ENCODE measurements around the gene KRTCAP3. TPM values are rescaled to one million over a fixed set of nuclear protein-coding genes. Genes with fewer than 3 reads are reported as not detected.

The KRTCAP3 gene
- polyA plus RNA-seq, 2 of the 4 experiments (the other 2 are of a cell fraction): 0.68 to 1.3 TPM

GRCh38 chr2:27492557-27492956 is 50.4 kb downstream of the KRTCAP3 start:
- Histone ChIP-seq H3K4me1 (peaks cover 22% of the 10 kb centered on the region; the same call in 2 of the 3 replicates), H3K4me2 (no peak overlapping the region), H3K27ac (no peak overlapping the region), H3K4me3 (no peak overlapping the region), H3K9me3 (no peaks in the 10 kb centered on the region)
- DNase-seq (ENCODE audit: low read depth in 1 of 2, low spot score in 1 of 2) (no peak), FAIRE-seq (no peak), ATAC-seq (no peak)
- POLR2A ChIA-PET: no interaction called here
- no peak for TF ChIP-seq SREBF2 (IDR thresholded peaks at IDR 0.05)
- CTCF ChIA-PET: interaction anchor here (1.2 kb wide), 2 partner anchors 10 to 13 kb away, joined by 3 read pairs; no protein-coding TSS in a partner anchor
- 82% methylated on average over 4 of the region's 4 CpGs for WGBS (ENCODE audit: missing lambda C conversion rate)

GRCh38 chr2:27493948-27494283 is 51.7 kb downstream of the KRTCAP3 start:
- H3K4me2 ChIP-seq: no peak overlapping the region
- no peak for DNase-seq (ENCODE audit: low read depth in 1 of 2, low spot score in 1 of 2)
- H3K4me1 ChIP-seq: peaks cover 19% of the 10 kb centered on the region; the same call in 2 of the 3 replicates
- ChIA-PET POLR2A (no interaction called here), CTCF (interaction anchor here (1.4 kb wide), 1 partner anchor 128 kb away, joined by 3 read pairs; no protein-coding TSS in a partner anchor)
- FAIRE-seq: no peak
- TF ChIP-seq FOSL2 (IDR thresholded peaks at IDR 0.05) (no peak), FOSL2 (CRISPR knock-in tag; IDR thresholded peaks at IDR 0.05) (no peak), HEYL (CRISPR knock-in tag; IDR thresholded peaks at IDR 0.05) (no peak), MAZ (IDR thresholded peaks at IDR 0.05; ENCODE audit: borderline replicate concordance, low read depth, low read length) (no peak), FOXS1 (CRISPR knock-in tag; IDR thresholded peaks at IDR 0.05) (no peak), ATOH8 (CRISPR knock-in tag; IDR thresholded peaks at IDR 0.05; ENCODE audit: low read depth) (no peak), HES2 (IDR thresholded peaks at IDR 0.05) (no peak), REST (IDR thresholded peaks at IDR 0.05) (no peak), EP300 (IDR thresholded peaks at IDR 0.05) (no peak), RNF2 (IDR thresholded peaks at IDR 0.05; ENCODE audit: borderline replicate concordance, low read depth) (no peak), SREBF2 (IDR thresholded peaks at IDR 0.05) (no peak), CHD4 (IDR thresholded peaks at IDR 0.05; ENCODE audit: borderline replicate concordance) (no peak), RCOR1 (IDR thresholded peaks at IDR 0.05; ENCODE audit: low read depth, low read length) (no peak), HOXB13 (CRISPR knock-in tag; IDR thresholded peaks at IDR 0.05; ENCODE audit: low read depth) (no peak), NFE2L2 (conservative IDR thresholded peaks at IDR 0.05; ENCODE audit: low read length) (no peak), HOXB5 (CRISPR knock-in tag; IDR thresholded peaks at IDR 0.05) (no peak), CBX2 (IDR thresholded peaks at IDR 0.05; ENCODE audit: borderline replicate concordance, low read depth) (no peak), E2F6 (IDR thresholded peaks at IDR 0.05; ENCODE audit: borderline replicate concordance, low read depth) (no peak), HOXA7 (CRISPR knock-in tag; IDR thresholded peaks at IDR 0.05) (no peak), EHF (CRISPR knock-in tag; IDR thresholded peaks at IDR 0.05) (no peak)
- H3K9me3 ChIP-seq: no peaks in the 10 kb centered on the region
- WGBS (ENCODE audit: missing lambda C conversion rate): 86% methylated on average over 13 of the region's 13 CpGs
- no peak overlapping the region for H3K4me3 ChIP-seq
- no peak overlapping the region for H3K27ac ChIP-seq
- no peak for ATAC-seq

Small RNAs within 50 kb of the gene (small RNA-seq; reads per million reads assigned to genes)
- gene RNU6-986P: 0 to 0.43 (median 0) reads per million in 6 experiments

Other genes with a start within 250 kb of the KRTCAP3 start
- gene ATRAID, start 230.3 kb upstream of the KRTCAP3 start, polyA plus RNA-seq (2011; rRNA removed): 346 and 429 TPM in 2 replicates
- 166 to 176 TPM (median 172 TPM) in 3 replicates for gene ATRAID, start 230.3 kb upstream of the KRTCAP3 start, polyA plus RNA-seq (2017; fragmentation: RNase III; extraction: RNeasy Plus Mini Kit Qiagen cat#74134 plus additional on column Dnase treatment)
- gene SLC5A6, start 230.1 kb upstream of the KRTCAP3 start, polyA plus RNA-seq (2011; rRNA removed): 86.7 and 104 TPM in 2 replicates
- 77.2 to 86.6 TPM (median 82.7 TPM) in 3 replicates for gene SLC5A6, start 230.1 kb upstream of the KRTCAP3 start, polyA plus RNA-seq (2017; fragmentation: RNase III; extraction: RNeasy Plus Mini Kit Qiagen cat#74134 plus additional on column Dnase treatment)
- gene CAD, start 225.0 kb upstream of the KRTCAP3 start, polyA plus RNA-seq (2011; rRNA removed): 50.5 and 61.8 TPM in 2 replicates
- gene CAD, start 225.0 kb upstream of the KRTCAP3 start, polyA plus RNA-seq (2017; fragmentation: RNase III; extraction: RNeasy Plus Mini Kit Qiagen cat#74134 plus additional on column Dnase treatment): 69.3 to 71.2 TPM (median 70.2 TPM) in 3 replicates
- 0.90 and 0.97 TPM in 2 replicates for gene SLC30A3, start 179.3 kb upstream of the KRTCAP3 start, polyA plus RNA-seq (2011; rRNA removed)
- 1.6 to 1.9 TPM (median 1.7 TPM) in 3 replicates for gene SLC30A3, start 179.3 kb upstream of the KRTCAP3 start, polyA plus RNA-seq (2017; fragmentation: RNase III; extraction: RNeasy Plus Mini Kit Qiagen cat#74134 plus additional on column Dnase treatment)
- 0.12 TPM in 1 of 2 replicates, not detected in the other for gene DNAJC5G, start 166.9 kb upstream of the KRTCAP3 start, polyA plus RNA-seq (2011; rRNA removed)
- gene DNAJC5G, start 166.9 kb upstream of the KRTCAP3 start, polyA plus RNA-seq (2017; fragmentation: RNase III; extraction: RNeasy Plus Mini Kit Qiagen cat#74134 plus additional on column Dnase treatment): not detected in 3 replicates
- 0.05 and 0.14 TPM in 2 replicates for gene TRIM54, start 160.0 kb upstream of the KRTCAP3 start, polyA plus RNA-seq (2011; rRNA removed)
- gene TRIM54, start 160.0 kb upstream of the KRTCAP3 start, polyA plus RNA-seq (2017; fragmentation: RNase III; extraction: RNeasy Plus Mini Kit Qiagen cat#74134 plus additional on column Dnase treatment): 0.07 to 0.13 TPM (median 0.11 TPM) in 3 replicates
- 1.0 TPM in 2 replicates for gene UCN, start 133.9 kb upstream of the KRTCAP3 start, polyA plus RNA-seq (2011; rRNA removed)
- 0.76 to 1.3 TPM (median 1.0 TPM) in 3 replicates for gene UCN, start 133.9 kb upstream of the KRTCAP3 start, polyA plus RNA-seq (2017; fragmentation: RNase III; extraction: RNeasy Plus Mini Kit Qiagen cat#74134 plus additional on column Dnase treatment)
- gene MPV17, start 119.3 kb upstream of the KRTCAP3 start, polyA plus RNA-seq (2011; rRNA removed): 130 and 157 TPM in 2 replicates
- 61.4 to 70.5 TPM (median 67.7 TPM) in 3 replicates for gene MPV17, start 119.3 kb upstream of the KRTCAP3 start, polyA plus RNA-seq (2017; fragmentation: RNase III; extraction: RNeasy Plus Mini Kit Qiagen cat#74134 plus additional on column Dnase treatment)
- gene GTF3C2, start 85.6 kb upstream of the KRTCAP3 start, polyA plus RNA-seq (2011; rRNA removed): 101 and 130 TPM in 2 replicates
- 69.2 to 78.2 TPM (median 75.4 TPM) in 3 replicates for gene GTF3C2, start 85.6 kb upstream of the KRTCAP3 start, polyA plus RNA-seq (2017; fragmentation: RNase III; extraction: RNeasy Plus Mini Kit Qiagen cat#74134 plus additional on column Dnase treatment)
- gene EIF2B4, start 72.0 kb upstream of the KRTCAP3 start, polyA plus RNA-seq (2011; rRNA removed): 62.8 and 90.3 TPM in 2 replicates
- gene EIF2B4, start 72.0 kb upstream of the KRTCAP3 start, polyA plus RNA-seq (2017; fragmentation: RNase III; extraction: RNeasy Plus Mini Kit Qiagen cat#74134 plus additional on column Dnase treatment): 73.5 to 75.8 TPM (median 74.5 TPM) in 3 replicates
- gene SNX17, start 71.8 kb upstream of the KRTCAP3 start, polyA plus RNA-seq (2011; rRNA removed): 141 and 158 TPM in 2 replicates
- gene SNX17, start 71.8 kb upstream of the KRTCAP3 start, polyA plus RNA-seq (2017; fragmentation: RNase III; extraction: RNeasy Plus Mini Kit Qiagen cat#74134 plus additional on column Dnase treatment): 150 to 166 TPM (median 154 TPM) in 3 replicates
- 9.9 and 10.8 TPM in 2 replicates for gene ZNF513, start 61.6 kb upstream of the KRTCAP3 start, polyA plus RNA-seq (2011; rRNA removed)
- gene ZNF513, start 61.6 kb upstream of the KRTCAP3 start, polyA plus RNA-seq (2017; fragmentation: RNase III; extraction: RNeasy Plus Mini Kit Qiagen cat#74134 plus additional on column Dnase treatment): 13.1 to 22.7 TPM (median 22.1 TPM) in 3 replicates
- 123 and 129 TPM in 2 replicates for gene PPM1G, start 32.8 kb upstream of the KRTCAP3 start, polyA plus RNA-seq (2011; rRNA removed)
- 222 to 230 TPM (median 230 TPM) in 3 replicates for gene PPM1G, start 32.8 kb upstream of the KRTCAP3 start, polyA plus RNA-seq (2017; fragmentation: RNase III; extraction: RNeasy Plus Mini Kit Qiagen cat#74134 plus additional on column Dnase treatment)
- 229 and 231 TPM in 2 replicates for gene NRBP1, start 13.8 kb upstream of the KRTCAP3 start, polyA plus RNA-seq (2011; rRNA removed)
- 126 to 140 TPM (median 138 TPM) in 3 replicates for gene NRBP1, start 13.8 kb upstream of the KRTCAP3 start, polyA plus RNA-seq (2017; fragmentation: RNase III; extraction: RNeasy Plus Mini Kit Qiagen cat#74134 plus additional on column Dnase treatment)
- 21.6 and 24.1 TPM in 2 replicates for gene IFT172, start 47.4 kb downstream of the KRTCAP3 start, polyA plus RNA-seq (2011; rRNA removed)
- gene IFT172, start 47.4 kb downstream of the KRTCAP3 start, polyA plus RNA-seq (2017; fragmentation: RNase III; extraction: RNeasy Plus Mini Kit Qiagen cat#74134 plus additional on column Dnase treatment): 12.9 to 16.3 TPM (median 14.0 TPM) in 3 replicates
- gene FNDC4, start 52.8 kb downstream of the KRTCAP3 start, polyA plus RNA-seq (2011; rRNA removed): 1.5 TPM in 2 replicates
- gene FNDC4, start 52.8 kb downstream of the KRTCAP3 start, polyA plus RNA-seq (2017; fragmentation: RNase III; extraction: RNeasy Plus Mini Kit Qiagen cat#74134 plus additional on column Dnase treatment): 1.6 to 2.3 TPM (median 1.8 TPM) in 3 replicates
- 0.48 and 0.65 TPM in 2 replicates for gene GCKR, start 54.5 kb downstream of the KRTCAP3 start, polyA plus RNA-seq (2011; rRNA removed)
- gene GCKR, start 54.5 kb downstream of the KRTCAP3 start, polyA plus RNA-seq (2017; fragmentation: RNase III; extraction: RNeasy Plus Mini Kit Qiagen cat#74134 plus additional on column Dnase treatment): 0.10 to 0.30 TPM (median 0.25 TPM) in 3 replicates
- 55.4 and 60.4 TPM in 2 replicates for gene ZNF512, start 140.7 kb downstream of the KRTCAP3 start, polyA plus RNA-seq (2011; rRNA removed)
- gene ZNF512, start 140.7 kb downstream of the KRTCAP3 start, polyA plus RNA-seq (2017; fragmentation: RNase III; extraction: RNeasy Plus Mini Kit Qiagen cat#74134 plus additional on column Dnase treatment): 22.0 to 25.3 TPM (median 22.6 TPM) in 3 replicates
- 7.2 and 7.8 TPM in 2 replicates for gene CCDC121, start 186.6 kb downstream of the KRTCAP3 start, polyA plus RNA-seq (2011; rRNA removed)
- gene CCDC121, start 186.6 kb downstream of the KRTCAP3 start, polyA plus RNA-seq (2017; fragmentation: RNase III; extraction: RNeasy Plus Mini Kit Qiagen cat#74134 plus additional on column Dnase treatment): 4.6 to 5.2 TPM (median 4.9 TPM) in 3 replicates
- 98.9 and 117 TPM in 2 replicates for gene GPN1, start 186.7 kb downstream of the KRTCAP3 start, polyA plus RNA-seq (2011; rRNA removed)
- 59.8 to 59.9 TPM (median 59.9 TPM) in 3 replicates for gene GPN1, start 186.7 kb downstream of the KRTCAP3 start, polyA plus RNA-seq (2017; fragmentation: RNase III; extraction: RNeasy Plus Mini Kit Qiagen cat#74134 plus additional on column Dnase treatment)
- 67.0 and 73.1 TPM in 2 replicates for gene SUPT7L, start 221.2 kb downstream of the KRTCAP3 start, polyA plus RNA-seq (2011; rRNA removed)
- 34.5 to 41.2 TPM (median 39.5 TPM) in 3 replicates for gene SUPT7L, start 221.2 kb downstream of the KRTCAP3 start, polyA plus RNA-seq (2017; fragmentation: RNase III; extraction: RNeasy Plus Mini Kit Qiagen cat#74134 plus additional on column Dnase treatment)
- gene SLC4A1AP, start 221.5 kb downstream of the KRTCAP3 start, polyA plus RNA-seq (2011; rRNA removed): 21.1 and 33.0 TPM in 2 replicates
- gene SLC4A1AP, start 221.5 kb downstream of the KRTCAP3 start, polyA plus RNA-seq (2017; fragmentation: RNase III; extraction: RNeasy Plus Mini Kit Qiagen cat#74134 plus additional on column Dnase treatment): 30.0 to 32.6 TPM (median 31.8 TPM) in 3 replicates